CD4-positive, CD25-positive, alpha-beta regulatory T cell (primary cell): Measurements from ENCODE around the gene AGAP1. TPM values are rescaled to one million over a fixed set of nuclear protein-coding genes. Genes with fewer than 3 reads are reported as not detected.

Source experiments
- ATAC-seq, 2 donors: fragments of 150-1000 bp; cut with Tn5 transposase; one replicate each; pipeline ENCODE4 v1.10.0; 2021; ENCODE audit warnings: low read depth in 2 of 2, moderate number of reproducible peaks in 2 of 2, moderate library complexity in 1 of 2
- DNase-seq, 3 donors: peaks; one replicate each; pipeline versions ENCODE4 v3.0.0 to v3.0.0-alpha.2; 2012 to 2022; ENCODE audit warnings: mixed read lengths in 1 of 3
- H3K27ac ChIP-seq: one replicate; pipeline ENCODE4 v1.7.0; 2013; ENCODE audit warnings: mild to moderate bottlenecking, low read length; ENCODE audit not compliant: insufficient read depth, poor library complexity, severe bottlenecking
- H3K27me3 ChIP-seq: one replicate; pipeline ENCODE4 v1.7.0; 2013; ENCODE audit warnings: low read length; ENCODE audit not compliant: control insufficient read depth, insufficient read depth
- H3K36me3 ChIP-seq: one replicate; pipeline ENCODE4 v1.7.0; 2013; ENCODE audit warnings: mild to moderate bottlenecking, low read length, moderate library complexity; ENCODE audit not compliant: control insufficient read depth, insufficient read depth
- H3K4me1 ChIP-seq: 2 replicates; pipeline ENCODE4 v1.7.0; 2013; ENCODE audit warnings: mild to moderate bottlenecking, low read length; ENCODE audit not compliant: insufficient read depth, control insufficient read depth, poor library complexity, severe bottlenecking
- H3K4me3 ChIP-seq: one replicate; pipeline ENCODE4 v1.7.0; 2013; ENCODE audit warnings: low read depth, mild to moderate bottlenecking, low read length, moderate library complexity
- H3K9me3 ChIP-seq, 2 experiments: 1 replicate in 1 of 2; 2 replicates in 1 of 2; pipeline ENCODE4 v1.7.0; 2013; ENCODE audit warnings: low read length in 2 of 2, mild to moderate bottlenecking in 1 of 2, moderate library complexity in 1 of 2; ENCODE audit not compliant: control insufficient read depth in 2 of 2
- H3K27ac Mint-ChIP-seq, 3 donors: one replicate each; pipeline ENCODE4 v1.8.0; 2020 to 2022; ENCODE audit warnings: mild to moderate bottlenecking in 3 of 3, mixed read lengths in 3 of 3, moderate library complexity in 2 of 3
- H3K27me3 Mint-ChIP-seq: one replicate; pipeline ENCODE4 v1.8.0; 2022; ENCODE audit warnings: mild to moderate bottlenecking, mixed read lengths
- H3K36me3 Mint-ChIP-seq: one replicate; pipeline ENCODE4 v1.8.0; 2020; ENCODE audit warnings: mixed read lengths
- H3K4me1 Mint-ChIP-seq, 4 donors: one replicate each; pipeline ENCODE4 v1.8.0; 2020 to 2022; ENCODE audit warnings: mixed read lengths in 4 of 4, mild to moderate bottlenecking in 1 of 4
- H3K4me3 Mint-ChIP-seq, 4 donors: one replicate each; pipeline ENCODE4 v1.8.0; 2020 to 2022; ENCODE audit warnings: mild to moderate bottlenecking in 4 of 4, mixed read lengths in 4 of 4, moderate library complexity in 3 of 4
- H3K9me3 Mint-ChIP-seq, 7 donors: one replicate each; pipeline ENCODE4 v1.8.0; 2020 to 2022; ENCODE audit warnings: mixed read lengths in 7 of 7, mild to moderate bottlenecking in 3 of 7, moderate library complexity in 2 of 7
- polyA plus RNA-seq, 4 donors: library from polyadenylated mRNA; unstranded; fragments of 300-500 nt; fragmentation: Illumina TruSeq; gene quantifications; one replicate each; pipeline ENCODE4 v1.2.3, GENCODE V29; 2021
- total RNA-seq: library from RNA; stranded (reverse); gene quantifications from one replicate; pipeline ENCODE4 v1.2.3, GENCODE V29; 2022

AGAP1 gene
- total and polyA plus RNA-seq, 5 donors from 2014 or later = 0.99 TPM; not detected in 4

DNA sequence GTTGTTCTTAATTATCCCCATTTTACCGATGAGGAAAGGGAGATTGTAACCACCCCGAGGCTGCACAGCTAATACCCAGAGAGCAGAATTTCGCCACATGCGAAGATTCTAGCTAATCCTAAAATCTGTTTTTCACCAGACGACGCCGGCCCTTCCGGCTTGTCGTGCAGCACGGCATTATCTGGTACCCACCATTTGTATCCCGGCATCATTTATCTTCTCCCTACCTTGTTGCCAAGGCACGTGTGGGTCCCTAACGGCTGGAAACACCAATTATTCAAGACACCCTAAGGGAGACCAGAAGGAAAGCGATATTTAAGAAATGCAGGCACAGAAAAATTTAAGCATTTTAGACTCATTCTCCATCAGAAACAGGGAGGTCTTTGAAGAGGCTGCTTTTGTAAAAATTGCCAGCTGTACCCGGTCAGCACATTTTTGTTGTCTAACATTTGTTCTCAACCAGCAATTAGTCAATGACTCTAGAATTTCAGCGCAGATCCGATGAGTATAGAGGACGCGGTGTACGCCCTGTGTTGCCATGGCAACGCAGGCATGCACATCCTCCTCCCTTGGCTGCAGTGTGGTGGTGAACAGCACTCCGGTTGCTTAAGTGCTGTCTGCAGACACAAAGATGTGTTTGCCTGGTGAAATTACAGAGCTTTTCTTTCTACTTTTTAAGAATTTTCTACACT lies 111.6 kb downstream of the AGAP1 start:
- Histone ChIP-seq H3K9me3 (no peaks in the 10 kb centered on the region), H3K27ac (no peak overlapping the region), H3K27me3 (no peaks in the 10 kb centered on the region), H3K4me1 (no peaks in the 10 kb centered on the region), H3K4me3 (no peak overlapping the region), H3K36me3 (no peaks in the 10 kb centered on the region)
- peaks cover 0 to 3% (median 0%) of the 10 kb centered on the region in 7 donors for H3K9me3 Mint-ChIP-seq
- ATAC-seq = no peak
- peak in 1 of 3 donors; percentile 8 for DNase-seq
- no peak overlapping the region for H3K27ac Mint-ChIP-seq
- no peaks in the 10 kb centered on the region for H3K27me3 Mint-ChIP-seq
- no peaks in the 10 kb centered on the region for H3K4me1 Mint-ChIP-seq
- no peaks in the 10 kb centered on the region for H3K36me3 Mint-ChIP-seq
- H3K4me3 Mint-ChIP-seq = no peak overlapping the region

DNA sequence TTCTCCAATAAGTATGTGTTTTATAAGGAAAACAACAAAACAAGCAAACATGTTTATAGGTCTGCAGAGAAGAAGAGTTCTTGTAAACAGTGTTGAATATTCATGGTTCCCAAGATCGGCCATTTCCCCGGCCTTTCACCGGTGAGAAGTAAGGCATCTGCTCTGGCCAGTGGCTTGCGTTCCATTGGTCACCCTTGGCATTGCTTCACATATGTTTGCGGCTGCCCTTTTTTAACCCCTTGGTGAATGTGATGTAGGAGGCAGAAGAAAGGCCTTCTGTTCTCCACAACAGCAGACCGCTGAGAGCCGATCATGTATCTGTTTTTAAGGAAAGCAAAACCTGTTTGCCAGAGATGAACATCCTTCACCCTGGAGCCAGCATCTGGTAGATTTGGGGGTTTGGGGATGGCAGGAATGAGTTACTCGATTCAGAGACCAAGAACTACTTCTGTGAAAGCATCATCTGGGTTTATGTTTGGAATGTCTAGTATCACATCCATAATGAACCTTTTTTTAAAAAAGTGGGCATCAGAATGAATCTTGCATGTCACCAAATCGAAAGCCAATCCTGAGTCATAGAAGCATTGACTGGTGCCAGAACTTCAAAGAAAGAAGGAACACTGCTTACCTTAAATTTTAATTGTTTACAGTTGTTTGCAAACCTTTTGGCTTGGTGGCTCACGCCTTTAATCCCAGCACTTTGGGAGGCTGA lies 112.3 kb downstream of the AGAP1 start:
- Mint-ChIP-seq H3K36me3 (no peaks in the 10 kb centered on the region), H3K27me3 (no peaks in the 10 kb centered on the region), H3K4me1 (no peaks in the 10 kb centered on the region), H3K27ac (no peak overlapping the region), H3K9me3 (peaks cover 0 to 3% (median 1%) of the 10 kb centered on the region in 7 donors), H3K4me3 (no peak overlapping the region)
- H3K4me3 ChIP-seq = no peak overlapping the region
- H3K4me1 ChIP-seq = no peaks in the 10 kb centered on the region
- H3K27me3 ChIP-seq = no peaks in the 10 kb centered on the region
- no peak for ATAC-seq
- H3K36me3 ChIP-seq = no peaks in the 10 kb centered on the region
- H3K27ac ChIP-seq = no peak overlapping the region
- no peaks in the 10 kb centered on the region for H3K9me3 ChIP-seq
- DNase-seq = no peak

DNA sequence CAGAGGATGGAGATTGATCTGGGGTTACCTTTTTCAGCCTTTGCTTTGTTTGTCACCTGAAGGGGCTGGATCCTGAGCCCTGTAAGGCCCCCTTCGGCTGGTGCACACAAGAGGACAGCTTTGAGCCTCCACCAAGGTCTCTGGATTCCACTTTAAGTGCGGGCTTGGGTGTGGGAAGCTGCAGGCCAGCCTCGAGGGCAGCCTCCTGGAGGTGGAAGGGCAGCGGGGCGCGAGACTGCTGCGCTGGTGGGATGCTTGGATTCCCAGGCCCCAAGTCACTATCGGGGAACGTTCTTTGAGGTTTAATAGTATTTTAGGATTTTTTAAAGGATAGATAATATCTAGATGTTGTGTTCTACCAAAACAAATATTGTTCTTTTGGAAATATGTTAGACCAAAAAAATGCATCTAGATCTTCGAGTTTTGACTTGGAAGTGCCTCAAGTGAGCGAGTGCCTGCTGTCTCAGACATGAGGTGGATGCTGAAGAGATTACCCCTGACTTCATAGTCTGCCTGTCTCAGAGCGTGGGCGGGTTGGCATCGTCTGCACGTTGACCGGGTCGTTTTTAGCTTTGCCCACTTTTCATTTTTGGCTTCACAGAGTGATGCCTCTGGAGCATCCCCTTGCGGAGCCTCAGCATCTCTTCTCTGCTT lies 113.8 kb downstream of the AGAP1 start:
- H3K4me1 ChIP-seq = no peaks in the 10 kb centered on the region
- Mint-ChIP-seq H3K4me1 (no peaks in the 10 kb centered on the region), H3K4me3 (no peak overlapping the region), H3K27ac (no peak overlapping the region), H3K36me3 (no peaks in the 10 kb centered on the region), H3K27me3 (no peaks in the 10 kb centered on the region), H3K9me3 (peaks cover 0 to 2% (median 0%) of the 10 kb centered on the region in 7 donors)
- H3K4me3 ChIP-seq = no peak overlapping the region
- no peak overlapping the region for H3K27ac ChIP-seq
- H3K36me3 ChIP-seq = no peaks in the 10 kb centered on the region
- no peaks in the 10 kb centered on the region for H3K9me3 ChIP-seq
- H3K27me3 ChIP-seq = no peaks in the 10 kb centered on the region
- no peak for ATAC-seq
- no peak for DNase-seq

DNA sequence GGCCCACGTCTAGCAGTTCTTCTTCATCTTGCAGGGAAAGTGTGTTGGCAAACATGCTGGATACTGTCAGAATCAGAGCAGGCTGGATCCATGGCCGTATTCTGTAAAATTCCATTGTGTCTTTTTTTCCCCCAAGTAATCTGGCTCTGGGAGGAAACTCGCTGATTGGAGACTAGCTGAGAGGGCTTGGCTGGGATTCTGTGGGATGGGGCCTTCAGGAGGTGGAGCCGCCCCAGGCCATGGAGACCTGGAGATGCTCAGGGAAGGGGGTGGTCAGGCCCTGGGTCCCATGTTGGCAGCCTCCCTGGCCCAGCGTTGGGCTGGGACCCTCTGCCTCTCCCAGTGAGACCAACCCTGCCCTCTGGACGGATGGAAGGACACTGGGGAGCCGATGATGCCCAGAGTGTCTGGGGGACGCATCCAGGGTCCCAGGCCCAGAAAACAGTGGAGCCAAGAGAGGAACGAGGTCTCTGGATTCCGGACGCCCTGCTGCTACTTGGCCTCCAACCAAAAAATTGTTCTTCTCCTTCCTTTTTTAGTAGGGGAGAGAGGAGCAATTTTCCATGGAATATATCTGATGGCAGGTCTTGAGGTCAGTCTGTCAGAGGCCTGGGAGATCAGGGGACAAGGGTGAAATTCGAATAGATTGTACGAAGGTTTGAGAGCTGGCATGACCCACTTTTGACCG lies 114.5 kb downstream of the AGAP1 start:
- Histone ChIP-seq H3K27ac (no peak overlapping the region), H3K9me3 (no peaks in the 10 kb centered on the region), H3K4me3 (no peak overlapping the region), H3K27me3 (no peaks in the 10 kb centered on the region), H3K36me3 (no peaks in the 10 kb centered on the region), H3K4me1 (no peaks in the 10 kb centered on the region)
- Mint-ChIP-seq H3K27ac (no peak overlapping the region), H3K36me3 (no peaks in the 10 kb centered on the region), H3K27me3 (no peaks in the 10 kb centered on the region), H3K4me1 (no peaks in the 10 kb centered on the region), H3K4me3 (no peak overlapping the region), H3K9me3 (peaks cover 0 to 2% (median 0%) of the 10 kb centered on the region in 7 donors)
- DNase-seq (no peak), ATAC-seq (no peak)

DNA sequence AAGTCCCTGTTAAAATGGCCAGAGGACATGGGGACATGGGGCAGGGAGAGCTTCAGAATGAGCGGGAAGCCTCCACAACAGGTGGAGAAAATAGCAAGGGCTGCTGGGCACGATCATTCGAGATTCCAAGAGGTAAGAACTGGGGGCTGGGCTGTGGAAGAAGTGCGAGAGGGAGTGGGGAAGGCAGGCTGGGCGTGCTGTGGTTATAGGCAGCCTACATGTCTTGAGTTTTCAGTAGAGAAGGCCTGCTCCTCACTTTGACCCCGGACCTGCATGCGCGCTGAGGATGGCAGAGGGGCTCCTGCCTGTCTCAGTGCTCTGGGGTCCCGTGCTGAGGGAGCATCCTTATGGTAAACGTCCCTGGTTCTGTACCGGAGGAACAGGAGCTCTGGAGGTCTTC lies 115.5 kb downstream of the AGAP1 start:
- H3K27ac ChIP-seq = no peak overlapping the region
- H3K4me1 ChIP-seq = no peaks in the 10 kb centered on the region
- no peak overlapping the region for H3K4me3 ChIP-seq
- Mint-ChIP-seq H3K4me1 (no peaks in the 10 kb centered on the region), H3K27me3 (no peaks in the 10 kb centered on the region), H3K9me3 (peaks cover 0 to 2% (median 0%) of the 10 kb centered on the region in 7 donors), H3K36me3 (no peaks in the 10 kb centered on the region), H3K27ac (peak overlapping the region in 1 of 3 donors; percentile 57), H3K4me3 (no peak overlapping the region)
- H3K27me3 ChIP-seq = no peaks in the 10 kb centered on the region
- ATAC-seq = no peak
- H3K36me3 ChIP-seq = no peaks in the 10 kb centered on the region
- no peaks in the 10 kb centered on the region for H3K9me3 ChIP-seq
- DNase-seq = no peak

DNA sequence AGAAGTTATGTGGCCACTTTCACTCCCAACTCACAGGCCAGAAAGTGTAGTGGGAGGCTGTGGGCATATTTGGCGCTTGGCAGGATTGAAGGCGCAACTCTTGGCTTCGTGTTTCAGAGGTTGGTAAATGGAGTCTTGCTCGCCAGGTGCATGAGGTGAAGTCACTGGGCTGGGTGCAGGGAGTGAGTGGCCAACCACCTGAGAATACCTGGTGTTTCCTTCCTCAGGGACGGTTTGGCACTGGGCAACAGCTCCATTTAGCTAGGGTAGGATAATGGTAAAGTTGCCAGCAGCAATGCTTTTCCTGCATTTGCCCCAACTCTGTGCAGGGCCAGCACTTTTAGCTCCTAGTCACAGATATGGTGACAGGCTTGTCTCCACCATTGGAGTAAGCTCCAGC lies 115.9 kb downstream of the AGAP1 start:
- no peaks in the 10 kb centered on the region for H3K27me3 Mint-ChIP-seq
- no peaks in the 10 kb centered on the region for H3K36me3 Mint-ChIP-seq
- H3K4me3 ChIP-seq = no peak overlapping the region
- H3K9me3 Mint-ChIP-seq = peaks cover 0 to 2% (median 0%) of the 10 kb centered on the region in 7 donors
- H3K27ac ChIP-seq = no peak overlapping the region
- H3K36me3 ChIP-seq = no peaks in the 10 kb centered on the region
- no peak overlapping the region for H3K27ac Mint-ChIP-seq
- ATAC-seq = no peak
- no peaks in the 10 kb centered on the region for H3K27me3 ChIP-seq
- DNase-seq = no peak
- no peaks in the 10 kb centered on the region for H3K4me1 Mint-ChIP-seq
- H3K9me3 ChIP-seq = no peaks in the 10 kb centered on the region
- no peak overlapping the region for H3K4me3 Mint-ChIP-seq
- no peaks in the 10 kb centered on the region for H3K4me1 ChIP-seq

DNA sequence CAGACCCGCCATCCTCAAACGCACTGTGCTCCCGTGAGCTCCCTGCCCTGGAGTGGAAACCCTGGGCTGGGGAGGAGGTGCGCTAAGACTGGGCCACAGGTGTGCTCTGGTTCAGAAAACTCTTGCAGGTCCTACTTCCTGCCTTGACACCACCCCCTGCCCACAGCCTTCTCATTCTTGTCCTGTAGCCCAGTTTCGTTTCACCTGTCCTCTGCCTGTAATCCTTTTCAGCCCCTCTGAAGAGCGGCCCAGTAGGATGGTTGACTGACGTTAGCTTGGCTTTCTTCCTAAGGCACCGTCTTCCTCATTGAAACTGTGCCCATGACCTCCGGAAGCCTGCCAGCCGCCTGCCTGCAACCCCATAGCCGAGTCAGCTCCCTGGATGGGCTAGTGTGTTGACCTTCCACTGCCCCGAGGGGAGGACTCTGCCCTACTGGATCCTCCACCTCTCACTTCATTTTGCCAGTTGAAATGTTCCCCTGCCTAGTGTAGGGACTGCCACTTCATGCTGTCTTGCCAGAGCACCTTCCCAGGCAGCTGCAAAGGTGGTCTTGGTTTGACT lies 116.9 kb downstream of the AGAP1 start:
- no peak overlapping the region for H3K27ac ChIP-seq
- Mint-ChIP-seq H3K36me3 (no peaks in the 10 kb centered on the region), H3K4me3 (no peak overlapping the region), H3K9me3 (peaks cover 0 to 2% (median 0%) of the 10 kb centered on the region in 7 donors), H3K27ac (no peak overlapping the region), H3K4me1 (no peaks in the 10 kb centered on the region), H3K27me3 (no peaks in the 10 kb centered on the region)
- no peaks in the 10 kb centered on the region for H3K27me3 ChIP-seq
- ATAC-seq (no peak), DNase-seq (no peak)
- H3K4me1 ChIP-seq = no peaks in the 10 kb centered on the region
- H3K36me3 ChIP-seq = no peaks in the 10 kb centered on the region
- H3K4me3 ChIP-seq = no peak overlapping the region
- H3K9me3 ChIP-seq = no peaks in the 10 kb centered on the region
